ENCODE data around the gene RHBDD1. TPM values are rescaled to one million over a fixed set of nuclear protein-coding genes. Genes with fewer than 3 reads are reported as not detected.

RHBDD1 gene
- total RNA-seq, 1 donor: 45.0 TPM

GRCh38 chr2:226791487-226792081 lies 44.3 kb upstream of the RHBDD1 start:
- peak; percentile 67 for DNase-seq (ENCODE audit: low read depth)

GRCh38 chr2:226792155-226792881 lies 43.5 kb upstream of the RHBDD1 start:
- H3K4me3 ChIP-seq (ENCODE audit: low read depth, low read length): peak overlapping the region; percentile 82
- TF ChIP-seq CTCF (IDR thresholded peaks at IDR 0.05; ENCODE audit: insufficient read depth, low read length): no peak
- DNase-seq (ENCODE audit: low read depth): peak; percentile 32

More at GRCh38 chr2:226791487-226792081, 44.3 kb upstream of the RHBDD1 start:
- H3K4me3 ChIP-seq (ENCODE audit: low read depth, low read length): peak overlapping the region; percentile 82
- TF ChIP-seq CTCF (IDR thresholded peaks at IDR 0.05; ENCODE audit: insufficient read depth, low read length): peak; percentile 15

GRCh38 chr2:226793646-226794045 lies 42.2 kb upstream of the RHBDD1 start:
- peak; percentile 42 for DNase-seq (ENCODE audit: low read depth)

GRCh38 chr2:226794196-226794661 lies 41.6 kb upstream of the RHBDD1 start:
- peak overlapping the region; percentile 82 for H3K4me3 ChIP-seq (ENCODE audit: low read depth, low read length)
- DNase-seq (ENCODE audit: low read depth): peak; percentile 53
- no peak for TF ChIP-seq CTCF (IDR thresholded peaks at IDR 0.05; ENCODE audit: insufficient read depth, low read length)

More at GRCh38 chr2:226793646-226794045, 42.2 kb upstream of the RHBDD1 start:
- no peak for TF ChIP-seq CTCF (IDR thresholded peaks at IDR 0.05; ENCODE audit: insufficient read depth, low read length)
- peak overlapping the region; percentile 82 for H3K4me3 ChIP-seq (ENCODE audit: low read depth, low read length)

GRCh38 chr2:226794751-226795171 lies 41.1 kb upstream of the RHBDD1 start:
- H3K4me3 ChIP-seq (ENCODE audit: low read depth, low read length): peak overlapping the region; percentile 82
- peak; percentile 77 for DNase-seq (ENCODE audit: low read depth)
- no peak for TF ChIP-seq CTCF (IDR thresholded peaks at IDR 0.05; ENCODE audit: insufficient read depth, low read length)

- no peak for DNase-seq (ENCODE audit: low read depth)
- H3K4me3 ChIP-seq (ENCODE audit: low read depth, low read length): peak overlapping the region; percentile 82
- TF ChIP-seq CTCF (IDR thresholded peaks at IDR 0.05; ENCODE audit: insufficient read depth, low read length): peak; percentile 23
These were observed 40.4 kb upstream of the RHBDD1 start for GRCh38 chr2:226795281-226796011.

All from fibroblast of the aortic adventitia (primary cell).